SK-MEL-5 (cell line): ENCODE data around the gene KCTD1. TPM values are rescaled to one million over a fixed set of nuclear protein-coding genes. Genes with fewer than 3 reads are reported as not detected.
A peak's percentile ranks its signal among the peaks of the same experiment; 100 is the strongest.

Experiments used
- DNase-seq: peaks from one replicate; pipeline ENCODE4 v3.0.0-alpha.2; 2016; ENCODE audit warnings: low read depth, low spot score
- in situ Hi-C: cut with HindIII; loops from 2 replicates; pipeline ENCODE4 v1.10.0; 2016; ENCODE audit warnings: low sequenced_read_pairs, high pct_unique_total_duplicates, low pct_unique_long_range_greater_than_20kb
- total RNA-seq: library from RNA; depleted of rRNA; stranded (reverse); fragments of >200 nt; shearing (Covaris generic); gene quantifications from 2 replicates; pipeline ENCODE4 v1.2.3, GENCODE V29; 2014

KCTD1 gene
- total RNA-seq, 1 experiment from 2014 or later, result 11.9 TPM

DNA sequence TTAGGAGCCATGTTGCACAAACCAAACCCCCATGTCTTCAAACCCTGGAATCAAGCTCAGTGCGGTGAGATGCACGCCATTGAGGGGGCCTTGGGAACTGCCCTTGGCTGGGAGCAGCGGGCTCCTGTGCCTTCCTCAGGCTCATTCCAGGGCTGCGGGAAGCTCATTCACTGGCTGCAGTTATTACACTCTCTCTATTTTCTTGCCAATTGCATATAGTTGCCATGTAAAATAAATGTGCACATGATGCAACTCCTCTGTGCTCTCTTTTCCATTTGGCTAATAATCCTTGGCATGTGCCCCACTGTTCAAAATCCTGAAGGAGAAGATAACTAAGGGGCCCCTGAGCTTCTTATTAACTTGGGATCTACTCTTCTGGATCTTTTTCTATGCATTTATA lies 74.7 kb downstream of the KCTD1 start:
- DNase-seq, result no peak
- in situ Hi-C loops, result no loop called here

DNA sequence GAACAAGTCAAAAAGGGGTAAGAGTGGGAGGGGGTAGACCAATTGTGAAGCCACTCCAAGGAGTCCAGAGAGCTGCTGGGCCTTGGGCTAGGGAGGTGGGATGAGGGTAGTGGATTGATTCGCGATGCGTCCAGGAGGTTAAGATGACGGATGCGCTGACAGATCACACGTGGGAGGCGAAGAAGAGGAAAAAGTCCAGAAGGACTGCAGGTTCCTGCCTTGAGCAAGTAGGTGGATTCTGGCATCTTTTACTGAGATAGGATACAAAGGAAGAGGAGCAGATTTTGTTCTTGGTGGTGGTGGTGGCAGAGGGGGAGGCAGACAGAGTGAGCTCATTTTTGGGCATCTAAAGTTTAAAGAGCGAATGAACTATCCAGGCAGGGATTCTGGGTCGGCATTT lies 76.5 kb downstream of the KCTD1 start:
- in situ Hi-C loops, result no loop called here
- DNase-seq, result no peak

DNA sequence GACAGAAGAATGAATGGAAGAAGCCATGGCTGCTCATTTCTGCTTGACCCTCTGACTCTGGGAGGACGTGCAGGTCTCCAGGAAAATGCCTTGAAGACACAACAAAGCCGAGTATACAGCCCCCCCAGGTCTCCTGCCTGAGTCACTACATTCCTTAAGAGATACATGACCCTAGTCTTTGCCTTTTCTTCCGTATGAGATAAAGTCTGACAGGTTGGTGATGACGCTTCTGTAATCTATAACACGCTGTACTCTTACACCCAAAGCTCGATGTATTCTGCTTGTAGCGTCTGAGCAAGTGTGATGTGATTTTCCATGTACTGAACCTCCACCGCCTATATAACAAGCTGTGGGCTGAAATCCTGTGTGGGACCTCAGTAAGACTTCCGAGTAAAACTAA lies 77.3 kb downstream of the KCTD1 start:
- in situ Hi-C loops, result no loop called here
- DNase-seq, result no peak

DNA sequence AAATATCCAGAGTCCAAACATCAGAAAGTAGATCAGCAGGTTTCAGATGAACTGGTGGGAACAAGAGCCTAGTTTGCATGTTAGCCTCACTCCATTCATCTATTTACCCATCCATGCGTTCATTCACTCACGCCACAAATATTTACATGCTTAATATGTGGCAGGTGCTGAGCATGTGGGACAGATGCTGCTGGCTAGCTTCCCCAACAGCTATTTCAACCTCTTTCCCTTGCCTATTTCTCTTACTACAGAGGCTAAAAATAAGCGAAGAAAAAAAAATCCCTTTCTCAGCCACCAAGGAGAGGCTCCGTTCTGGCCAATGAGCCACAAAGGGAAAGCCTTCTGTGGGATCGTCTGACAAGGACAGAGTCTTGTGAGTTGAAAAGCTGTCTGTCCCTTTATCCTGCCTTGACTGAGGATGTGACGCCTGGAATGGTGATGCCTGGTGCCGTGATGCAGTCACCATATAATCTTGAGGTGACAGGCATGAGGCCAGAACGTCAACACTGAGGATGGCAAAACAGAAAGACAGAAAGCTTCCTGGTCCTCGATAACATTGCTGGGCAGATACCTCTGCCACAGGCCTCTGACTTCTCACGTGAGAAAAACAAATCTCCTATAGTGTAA lies 78.2 kb downstream of the KCTD1 start:
- in situ Hi-C loops, result no loop called here
- no peak for DNase-seq

DNA sequence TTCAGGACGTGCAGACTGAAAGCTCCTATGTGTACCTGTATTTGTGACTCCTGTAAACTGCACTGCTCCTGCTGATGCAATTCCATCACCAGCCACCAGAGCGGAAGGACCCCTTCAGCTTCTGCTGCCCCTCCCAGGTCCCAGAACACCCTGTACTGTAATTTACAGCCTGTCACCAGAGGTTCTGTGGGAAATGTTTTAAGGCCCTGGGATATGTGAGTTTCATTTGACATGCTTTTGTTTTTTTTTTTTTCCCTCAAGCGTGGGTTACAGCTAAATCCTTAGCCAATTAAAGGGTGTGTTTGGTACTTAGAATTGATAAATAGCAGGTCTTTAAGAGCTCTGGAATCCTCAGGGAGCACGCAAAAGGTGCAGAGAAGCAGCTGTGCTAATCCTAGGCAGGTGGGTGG lies 79.4 kb downstream of the KCTD1 start:
- in situ Hi-C loops, result no loop called here
- DNase-seq, result peak; percentile 55

DNA sequence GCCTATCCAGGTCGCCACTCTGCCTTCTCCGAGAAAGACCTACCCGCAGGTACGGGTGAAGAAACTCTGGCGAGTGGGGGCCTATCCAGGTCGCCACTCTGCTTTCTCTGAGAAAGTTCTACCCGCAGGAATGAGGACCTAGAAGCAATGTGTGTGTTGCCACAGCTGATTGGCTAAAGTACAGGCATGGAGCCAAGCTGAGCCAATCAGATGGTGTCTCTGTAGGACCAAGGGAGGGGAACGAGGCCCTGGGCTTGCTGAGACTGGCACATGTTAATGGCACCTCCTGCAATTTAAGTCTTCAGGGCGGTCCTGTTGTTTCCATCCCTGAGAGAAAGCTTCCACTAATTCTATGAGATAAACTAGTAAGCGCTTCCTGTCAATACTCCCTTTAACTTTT lies 82.3 kb downstream of the KCTD1 start:
- in situ Hi-C loops, result no loop called here
- DNase-seq, result no peak

DNA sequence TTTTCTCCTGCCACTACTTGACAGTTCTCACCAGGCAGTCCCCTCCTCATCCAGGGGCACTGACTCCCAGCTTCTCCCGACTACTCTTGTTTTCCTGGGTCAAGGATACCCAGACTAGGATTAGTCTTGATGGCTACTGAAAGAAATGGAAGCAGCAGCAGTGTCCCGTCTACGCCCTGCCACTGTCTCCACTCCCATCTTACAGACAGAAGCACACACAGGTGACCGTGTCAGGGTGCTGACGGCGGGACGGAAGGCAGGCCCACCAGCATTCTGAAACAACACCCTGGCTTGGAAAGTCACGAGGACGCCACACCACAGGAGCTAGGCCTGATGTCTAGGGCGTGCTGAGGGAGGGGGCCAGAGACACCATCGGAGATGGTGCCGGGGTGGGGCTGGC lies 82.9 kb downstream of the KCTD1 start:
- DNase-seq, result no peak
- in situ Hi-C loops, result no loop called here

DNA sequence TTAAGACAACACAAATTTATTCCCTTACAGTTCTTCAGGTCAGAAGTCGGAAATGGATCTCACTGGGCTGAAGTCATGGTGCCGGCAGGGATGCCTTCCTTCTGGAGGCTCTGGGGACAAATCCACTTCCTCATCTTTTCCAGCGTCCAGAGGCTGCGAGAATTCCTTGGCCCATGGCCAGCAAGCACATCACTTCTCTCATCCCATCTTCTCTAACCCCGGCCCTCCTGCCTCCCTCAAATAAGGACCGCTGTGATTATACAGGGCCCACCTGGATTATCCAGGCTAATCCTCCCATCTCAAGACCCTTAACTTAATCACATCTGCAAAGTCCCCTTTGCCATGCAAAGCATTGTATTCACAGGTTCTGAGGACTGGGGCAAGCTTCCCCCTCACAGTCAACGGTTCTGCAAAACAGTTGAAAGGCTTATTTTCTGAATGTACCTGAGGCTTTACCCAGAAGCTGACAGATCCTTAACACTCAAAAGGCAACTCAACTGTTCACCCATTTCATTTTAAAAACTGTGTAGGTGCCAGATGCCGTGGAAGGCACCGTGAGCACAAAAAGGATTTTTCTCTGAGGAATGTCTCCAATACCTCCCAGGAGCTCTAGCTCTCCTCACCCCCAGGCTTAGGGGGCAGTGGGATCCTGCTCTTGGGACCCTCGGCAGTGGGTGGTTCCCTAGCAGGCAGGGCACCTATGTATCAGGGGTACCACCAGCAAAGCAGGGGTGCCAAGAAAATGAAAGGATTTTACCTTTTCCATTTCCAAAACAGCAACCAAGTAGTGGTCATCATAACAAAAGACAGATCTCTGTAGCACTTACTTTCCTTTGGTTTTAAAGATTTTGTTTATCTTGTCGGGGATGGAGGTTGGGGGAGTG lies 84.0 kb downstream of the KCTD1 start:
- in situ Hi-C loops, result no loop called here
- DNase-seq, result no peak

DNA sequence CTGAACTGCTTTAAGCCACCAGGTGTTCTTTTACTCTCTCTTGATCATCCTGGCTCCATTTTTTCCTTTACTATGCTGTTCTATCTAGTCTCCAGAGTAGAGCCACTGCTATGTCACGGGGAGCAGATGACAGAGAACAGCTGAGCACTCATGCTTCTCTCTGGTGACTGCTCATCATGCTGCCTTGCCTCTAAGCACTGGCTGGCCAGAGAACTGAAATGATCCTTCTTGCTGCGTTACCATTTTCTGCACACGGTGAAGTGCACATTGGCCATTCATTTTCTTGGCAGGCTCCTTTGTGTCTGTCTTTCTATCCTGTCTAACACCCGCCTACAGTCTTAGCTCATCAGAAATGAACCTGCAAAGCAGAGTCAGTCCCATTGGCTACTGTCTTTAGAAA lies 86.0 kb downstream of the KCTD1 start:
- in situ Hi-C loops, result no loop called here
- no peak for DNase-seq

DNA sequence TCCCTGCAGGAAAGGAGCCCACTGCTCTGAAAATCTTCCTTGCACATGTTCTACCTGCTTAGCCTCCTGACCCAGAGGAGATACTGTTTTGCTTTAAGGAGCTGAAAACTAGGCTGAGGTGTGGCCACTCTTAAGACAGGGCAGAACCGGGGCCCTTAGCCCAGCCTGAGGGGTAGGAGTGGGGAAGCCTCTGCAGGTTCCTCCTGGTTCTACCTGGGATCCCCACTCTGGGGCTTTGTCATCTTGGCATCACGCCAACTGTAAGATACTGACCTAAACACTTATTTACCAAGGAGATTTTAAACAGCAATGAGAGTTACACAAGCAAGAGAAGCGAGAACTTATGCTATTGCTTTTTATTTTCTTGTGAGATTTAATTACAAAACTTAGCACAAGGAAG lies 86.9 kb downstream of the KCTD1 start:
- no peak for DNase-seq
- in situ Hi-C loops, result no loop called here

DNA sequence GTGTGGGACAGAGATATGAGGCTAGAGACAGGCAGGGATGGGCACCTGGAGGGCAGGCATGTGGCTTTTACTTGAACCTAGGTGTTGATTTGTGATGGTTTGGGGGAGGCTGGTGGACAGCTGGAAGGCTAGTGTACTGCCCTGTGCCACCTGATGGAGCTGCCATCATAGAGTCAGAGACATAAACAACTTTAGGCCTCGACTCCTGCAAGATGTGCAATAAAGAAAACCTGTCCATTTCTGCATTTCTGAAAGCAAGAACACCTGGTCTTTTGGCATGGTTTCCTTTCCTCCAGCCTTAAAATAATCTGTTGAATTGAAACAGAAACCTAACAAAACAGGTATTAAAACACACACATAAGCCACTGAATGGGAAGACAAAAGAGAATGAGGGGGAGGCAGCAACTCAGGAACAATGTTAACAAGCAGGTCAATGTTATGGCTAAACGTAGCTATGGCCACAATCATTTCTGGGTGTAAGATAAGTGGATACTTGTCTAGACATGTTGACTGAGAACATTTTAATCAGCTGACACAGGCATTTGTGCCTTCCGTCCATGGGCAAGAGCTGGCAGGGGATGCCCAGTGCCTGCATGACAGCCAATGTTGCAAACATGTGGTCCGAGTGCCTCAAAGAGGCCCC lies 87.8 kb downstream of the KCTD1 start:
- in situ Hi-C loops, result no loop called here

DNA sequence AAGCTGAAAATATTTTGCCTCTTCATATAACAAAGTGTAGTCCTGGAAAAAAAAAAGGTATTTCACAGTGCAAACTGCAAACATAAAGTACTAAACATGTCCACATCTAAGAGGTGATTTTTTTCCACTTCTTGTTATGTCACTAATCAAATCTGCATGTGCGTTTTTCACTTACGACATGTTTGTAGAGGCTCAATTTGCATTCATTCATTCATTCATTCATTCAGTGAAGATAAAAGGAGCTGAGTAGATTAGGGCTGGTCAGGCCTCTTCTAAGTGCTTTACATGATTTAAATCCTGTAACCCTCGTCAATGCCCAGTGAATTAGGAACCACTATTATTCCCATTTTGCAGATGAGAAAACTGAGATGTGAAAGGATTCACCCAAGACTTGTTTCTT lies 88.5 kb downstream of the KCTD1 start:
- in situ Hi-C loops, result no loop called here
- no peak for DNase-seq

More for the DNA sequence above, 87.8 kb downstream of the KCTD1 start:
- DNase-seq, result no peak

DNA sequence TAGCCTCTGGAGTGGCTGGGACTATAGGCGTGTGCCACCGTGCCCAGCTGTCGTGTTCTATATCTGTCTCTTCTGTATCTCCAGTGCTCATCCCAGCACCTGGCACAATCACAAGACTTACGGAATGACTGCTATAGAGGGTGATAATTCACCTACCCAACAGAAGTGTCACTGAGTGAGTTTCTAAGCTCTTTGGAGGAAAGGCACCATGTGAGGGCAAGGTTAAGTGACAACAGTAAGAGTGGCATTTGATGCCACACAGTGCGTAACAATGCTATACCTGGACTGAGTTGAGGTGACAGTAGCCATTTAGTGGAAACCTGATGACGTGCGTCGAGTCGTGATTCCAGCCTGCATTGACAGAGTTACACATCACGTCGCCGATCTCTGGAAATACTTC lies 89.0 kb downstream of the KCTD1 start:
- DNase-seq, result no peak
- in situ Hi-C loops, result no loop called here

DNA sequence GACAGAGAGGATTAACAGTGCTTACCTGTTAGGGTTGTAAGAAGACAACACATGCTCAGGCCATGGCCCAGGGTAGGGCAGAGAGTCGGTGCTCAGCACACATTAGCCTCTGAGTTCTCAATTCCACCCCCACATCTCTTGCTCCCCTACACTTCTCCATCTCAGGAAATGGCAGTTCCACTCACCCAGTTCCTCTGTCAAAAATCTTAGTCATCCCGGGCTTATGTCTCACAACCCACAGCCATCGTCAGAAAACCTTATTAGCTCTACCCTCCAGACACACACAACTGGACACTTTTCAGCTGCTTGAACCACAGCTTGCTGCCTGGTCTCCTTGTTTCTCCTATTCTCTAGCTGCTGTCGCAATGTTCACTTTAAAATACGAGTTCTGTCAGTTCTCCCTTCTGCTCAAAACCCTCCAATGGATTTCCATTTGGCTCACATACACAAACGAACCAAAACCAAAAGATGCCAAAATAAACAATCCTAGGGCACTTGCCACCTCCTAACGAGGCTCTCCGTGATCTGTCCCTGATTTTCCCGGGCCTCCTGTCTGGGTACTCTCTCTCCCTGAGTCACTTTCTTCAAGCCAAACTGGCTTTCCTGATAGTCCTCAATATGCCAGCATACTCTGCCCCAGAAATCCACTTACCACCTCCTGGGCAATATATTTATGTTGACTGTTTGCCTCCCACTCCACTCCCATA lies 89.7 kb downstream of the KCTD1 start:
- DNase-seq, result no peak

DNA sequence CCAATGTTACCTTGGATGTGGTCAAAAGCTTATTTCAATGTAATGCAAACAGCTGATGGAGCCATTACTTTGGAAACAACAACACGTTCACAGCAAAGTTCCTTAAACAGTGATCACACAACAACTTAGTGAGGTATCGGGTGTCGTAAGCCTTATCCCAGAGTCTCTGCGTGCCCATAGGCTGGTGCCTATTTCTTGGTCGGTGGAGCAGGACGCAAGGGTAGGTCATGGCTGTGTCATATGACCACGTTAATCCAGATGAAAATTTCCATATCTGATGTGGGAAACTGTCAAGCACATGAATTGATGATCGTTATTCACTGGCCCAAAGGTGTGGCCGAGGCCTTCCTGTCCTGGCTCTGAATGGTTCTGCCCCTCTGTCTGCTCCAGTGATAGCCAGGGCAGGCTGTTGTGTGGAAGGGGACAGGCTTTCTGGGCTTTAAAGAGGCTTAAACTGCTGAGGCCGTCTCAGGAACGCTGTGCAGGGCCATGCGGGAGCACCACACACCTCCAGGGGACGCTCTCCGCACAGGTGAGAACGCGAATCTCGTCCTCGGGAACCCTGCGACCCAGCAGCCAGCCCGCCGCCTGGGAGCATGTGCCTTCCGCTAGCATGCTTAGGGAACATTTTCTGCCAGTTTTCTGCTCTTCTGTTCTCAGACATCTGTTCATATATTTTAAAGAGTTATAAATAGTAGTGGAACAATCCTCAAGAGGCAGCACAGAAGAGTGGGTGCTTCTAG lies 90.6 kb downstream of the KCTD1 start:
- no peak for DNase-seq
- in situ Hi-C loops, result no loop called here

More for the DNA sequence above, 89.7 kb downstream of the KCTD1 start:
- in situ Hi-C loops, result no loop called here

DNA sequence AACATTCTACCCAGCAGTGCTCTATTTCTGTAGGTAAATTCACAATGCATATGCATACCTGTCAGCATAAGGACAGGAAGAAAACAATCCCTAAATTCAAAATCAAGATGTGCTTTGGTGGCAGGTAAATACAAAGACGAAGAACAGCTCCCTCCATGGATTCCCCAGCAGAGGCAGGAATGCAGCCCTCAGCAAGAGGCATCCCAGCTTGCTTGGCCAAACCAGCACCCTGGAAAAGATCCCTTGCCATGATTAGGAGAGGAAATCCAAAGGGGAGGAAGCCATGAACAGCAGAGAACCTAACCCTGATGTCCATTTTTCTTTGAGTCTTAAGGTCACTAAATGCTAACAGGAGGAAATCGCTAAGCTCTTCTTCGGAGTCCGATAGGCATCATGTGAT lies 91.2 kb downstream of the KCTD1 start:
- in situ Hi-C loops, result no loop called here
- DNase-seq, result no peak

DNA sequence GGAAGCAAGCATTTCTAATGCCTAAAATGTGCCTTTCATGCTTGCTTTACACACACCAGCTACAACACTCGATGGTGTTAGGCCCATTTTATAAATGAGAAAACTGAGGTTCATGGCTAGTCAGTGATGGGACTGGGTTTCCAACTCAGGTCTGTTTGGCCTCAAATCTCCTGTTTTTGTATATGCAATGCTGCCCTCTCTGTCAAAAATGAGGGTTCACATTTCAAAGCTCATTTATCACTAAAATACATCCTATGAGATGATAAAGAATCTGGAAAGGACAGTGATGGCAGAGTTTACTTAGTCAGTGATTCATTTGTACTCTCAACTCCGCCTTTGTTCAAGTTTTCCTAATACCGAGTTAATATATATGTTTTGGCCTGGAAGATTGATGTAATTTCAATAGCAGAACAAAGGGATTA lies 92.3 kb downstream of the KCTD1 start:
- in situ Hi-C loops, result no loop called here

More for the DNA sequence above, 92.3 kb downstream of the KCTD1 start:
- DNase-seq, result peak; percentile 42
